Sigmoid colon (tissue), 7 donors: ENCODE data around the gene CSN2. TPM values are rescaled to one million over a fixed set of nuclear protein-coding genes. Genes with fewer than 3 reads are reported as not detected.

Experiments used
- DNase-seq: peaks from one replicate; pipeline ENCODE4 v3.0.0-alpha.2; 2019
- H3K27ac ChIP-seq, 4 donors: fragments of 200-600 bp; sonication (generic); one replicate each; pipeline ENCODE4 v1.5.1; 2016 to 2019; ENCODE audit warnings: mild to moderate bottlenecking in 1 of 4
- H3K27me3 ChIP-seq, 3 donors: fragments of 200-600 bp; sonication (generic); one replicate each; pipeline ENCODE4 v1.5.1; 2019; ENCODE audit warnings: mild to moderate bottlenecking in 1 of 3
- H3K36me3 ChIP-seq, 4 donors: fragments of 200-600 bp; sonication (generic); one replicate each; pipeline ENCODE4 v1.5.1; 2016 to 2019
- H3K4me1 ChIP-seq, 4 donors: fragments of 200-600 bp; sonication (generic); one replicate each; pipeline ENCODE4 v1.5.1; 2017 to 2019
- H3K4me3 ChIP-seq, 4 donors: fragments of 200-600 bp; sonication (generic); one replicate each; pipeline ENCODE4 v1.5.1; 2017 to 2019; ENCODE audit warnings: mild to moderate bottlenecking in 2 of 4, moderate library complexity in 1 of 4
- H3K9me3 ChIP-seq, 4 donors: fragments of 200-600 bp in 3 of 4; sonication (generic) in 3 of 4; one replicate each; pipeline versions ENCODE4 v1.5.1 to v1.6.1; 2013 to 2019
- EP300 ChIP-seq, 4 donors: sonication (generic); formaldehyde crosslinking; IDR thresholded peaks; one replicate each; pipeline ENCODE4 v1.6.1; 2017; ENCODE audit warnings: antibody characterized with exemption in 4 of 4
- POLR2A ChIP-seq, 2 donors: fragments of 450-650 bp; IDR thresholded peaks; one replicate each; pipeline ENCODE4 v1.6.1; 2016; ENCODE audit warnings: antibody characterized with exemption in 2 of 2, mild to moderate bottlenecking in 2 of 2, moderate library complexity in 2 of 2
- POLR2AphosphoS5 ChIP-seq, 4 donors: sonication (generic); formaldehyde crosslinking; IDR thresholded peaks; one replicate each; pipeline ENCODE4 v1.6.1; 2017; ENCODE audit warnings: antibody characterized with exemption in 4 of 4
- WGBS, 2 donors: extraction: QIAGEN DNeasy Blood & Tissue Kit; methylation state at CpG; one replicate each; pipeline ENCODE4 v1.1.7; 2013; 5-methylcytosine and 5-hydroxymethylcytosine counted together
- intact Hi-C: fragments of 100-400 bp; cut with DNase I; formaldehyde crosslinking; loops from one replicate; pipeline ENCODE4 v1.15.1; 2023
- polyA plus RNA-seq, 3 donors: library from polyadenylated mRNA; stranded (reverse); fragments of 200-250 nt; gene quantifications; one replicate each; pipeline ENCODE4 v1.2.3, GENCODE V29; 2013
- total RNA-seq, 4 donors: library from RNA; depleted of rRNA; stranded (reverse); fragments of >200 nt; gene quantifications; one replicate each; pipeline ENCODE4 v1.1.0, GENCODE V29; 2016
- TF ChIP-seq, protein P1 (sequence below), 4 experiments: fragments of 450-650 bp in 3 of 4; fragments of 200-600 bp in 1 of 4; IDR thresholded peaks; one replicate each; pipeline ENCODE4 v1.5.1; 2016 to 2019; ENCODE audit warnings: antibody characterized with exemption in 4 of 4, mild to moderate bottlenecking in 3 of 4, moderate library complexity in 2 of 4
- donor health status: healthy with polysubstance abuse.
- donor health status: Bipolar disorder and iron deficiency.
- donor health status: healthy.

Gene CSN2
- total and polyA plus RNA-seq, 7 donors = 0.25 to 1.1 TPM; not detected in 5

DNA sequence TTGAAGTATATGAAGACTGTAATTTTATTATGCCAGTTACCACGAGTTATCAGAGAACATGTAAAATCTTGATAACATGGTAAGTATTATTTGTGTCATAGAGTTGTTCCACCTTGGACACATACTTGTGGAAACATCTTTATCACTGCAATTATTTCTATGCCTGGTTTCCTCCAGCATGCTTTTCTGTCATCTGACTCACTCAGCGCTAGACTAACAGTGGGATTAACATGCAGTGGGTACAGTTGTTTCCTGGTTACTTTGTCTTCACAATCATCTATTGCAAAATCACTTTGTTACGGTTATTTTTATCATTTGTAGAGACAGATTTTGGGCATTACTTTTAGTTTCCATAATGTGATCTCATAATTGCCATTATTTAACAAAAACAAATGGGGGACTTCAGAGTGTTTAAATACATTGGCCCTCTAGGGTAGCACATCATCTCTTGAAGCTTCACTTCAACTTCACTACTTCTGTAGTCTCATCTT lies 30.0 kb upstream of the CSN2 start, which contains the start of gene STATH:
STATH (plus strand) TSS at position 441 of the 491 bp plus-strand sequence. CDS start 2,472 bp downstream, outside the sequence.
- TF ChIP-seq POLR2AphosphoS5 (IDR thresholded peaks at IDR 0.05) (no peak), POLR2A (IDR thresholded peaks at IDR 0.05) (no peak), EP300 (IDR thresholded peaks at IDR 0.05) (no peak)
- TF ChIP-seq, protein P1, sequence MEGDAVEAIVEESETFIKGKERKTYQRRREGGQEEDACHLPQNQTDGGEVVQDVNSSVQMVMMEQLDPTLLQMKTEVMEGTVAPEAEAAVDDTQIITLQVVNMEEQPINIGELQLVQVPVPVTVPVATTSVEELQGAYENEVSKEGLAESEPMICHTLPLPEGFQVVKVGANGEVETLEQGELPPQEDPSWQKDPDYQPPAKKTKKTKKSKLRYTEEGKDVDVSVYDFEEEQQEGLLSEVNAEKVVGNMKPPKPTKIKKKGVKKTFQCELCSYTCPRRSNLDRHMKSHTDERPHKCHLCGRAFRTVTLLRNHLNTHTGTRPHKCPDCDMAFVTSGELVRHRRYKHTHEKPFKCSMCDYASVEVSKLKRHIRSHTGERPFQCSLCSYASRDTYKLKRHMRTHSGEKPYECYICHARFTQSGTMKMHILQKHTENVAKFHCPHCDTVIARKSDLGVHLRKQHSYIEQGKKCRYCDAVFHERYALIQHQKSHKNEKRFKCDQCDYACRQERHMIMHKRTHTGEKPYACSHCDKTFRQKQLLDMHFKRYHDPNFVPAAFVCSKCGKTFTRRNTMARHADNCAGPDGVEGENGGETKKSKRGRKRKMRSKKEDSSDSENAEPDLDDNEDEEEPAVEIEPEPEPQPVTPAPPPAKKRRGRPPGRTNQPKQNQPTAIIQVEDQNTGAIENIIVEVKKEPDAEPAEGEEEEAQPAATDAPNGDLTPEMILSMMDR (IDR thresholded peaks at IDR 0.05) = no peak
- intact Hi-C loops = no loop called here
- no peaks in the 10 kb centered on the region for H3K9me3 ChIP-seq

DNA sequence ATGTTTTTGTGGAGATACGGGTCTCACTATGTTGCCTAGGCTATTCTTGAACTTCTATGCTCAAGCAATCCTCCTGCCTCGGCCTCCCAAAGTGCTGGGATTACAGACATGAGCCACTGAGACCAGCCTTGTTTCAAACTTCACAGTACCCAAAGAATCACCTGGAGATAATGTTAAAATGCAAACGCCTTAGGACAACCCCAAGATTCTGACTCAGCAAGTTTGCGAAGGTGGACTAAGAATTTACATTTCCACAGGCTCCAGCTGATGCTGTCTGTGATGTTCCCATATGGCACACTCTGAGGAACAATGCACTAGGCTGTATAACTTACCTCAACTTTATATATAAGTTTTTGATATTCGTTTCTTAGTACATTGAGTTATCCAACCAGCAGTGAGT lies 29.3 kb upstream of the CSN2 start:
- no peaks in the 10 kb centered on the region for H3K4me1 ChIP-seq
- no peak for DNase-seq
- no peaks in the 10 kb centered on the region for H3K27me3 ChIP-seq
- H3K4me3 ChIP-seq = no peak overlapping the region
- 83 to 86% methylated on average over 5 of the region's 5 CpGs for WGBS, 2 donors
- no peaks in the 10 kb centered on the region for H3K36me3 ChIP-seq
- intact Hi-C loops = no loop called here
- H3K9me3 ChIP-seq = no peaks in the 10 kb centered on the region
- TF ChIP-seq POLR2A (IDR thresholded peaks at IDR 0.05) (no peak), EP300 (IDR thresholded peaks at IDR 0.05) (no peak), POLR2AphosphoS5 (IDR thresholded peaks at IDR 0.05) (no peak)
- TF ChIP-seq, protein P1 (IDR thresholded peaks at IDR 0.05) = no peak
- no peak overlapping the region for H3K27ac ChIP-seq

More for the DNA sequence above, 30.0 kb upstream of the CSN2 start, which contains the start of gene STATH:
- WGBS, 2 donors = 68 to 82% methylated on average over 3 of the region's 3 CpGs
- H3K27ac ChIP-seq = no peak within 1 kb of the TSS
- H3K4me1 ChIP-seq = no peaks in the 10 kb centered on the region
- H3K4me3 ChIP-seq = no peak within 1 kb of the TSS
- DNase-seq = no peak
- no peaks in the 10 kb centered on the region for H3K36me3 ChIP-seq
- H3K27me3 ChIP-seq = no peaks in the 10 kb centered on the region

DNA sequence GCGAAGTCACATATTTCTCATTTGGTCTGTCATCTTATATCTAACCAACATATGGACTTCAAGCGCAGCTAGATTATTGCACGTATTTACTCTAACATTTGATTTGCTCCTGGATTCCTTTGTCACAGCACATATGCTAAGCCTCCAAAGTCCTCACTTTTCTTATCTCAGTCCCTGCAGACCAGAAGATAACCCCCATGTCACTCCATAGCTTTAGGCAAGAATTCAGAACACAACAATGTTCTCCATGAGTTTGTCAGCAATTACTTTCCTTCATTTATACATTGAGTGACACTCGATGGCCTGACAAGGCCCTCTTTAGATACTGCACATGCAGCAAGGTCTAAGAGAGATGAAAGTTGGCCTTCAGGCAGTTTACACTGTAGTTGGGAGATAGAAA lies 25.5 kb upstream of the CSN2 start:
- intact Hi-C loops = no loop called here
- Histone ChIP-seq H3K27me3 (no peaks in the 10 kb centered on the region), H3K9me3 (no peaks in the 10 kb centered on the region), H3K27ac (no peak overlapping the region), H3K4me3 (no peak overlapping the region), H3K36me3 (no peaks in the 10 kb centered on the region), H3K4me1 (no peaks in the 10 kb centered on the region)
- 90 to 94% methylated on average over 4 of the region's 4 CpGs for WGBS, 2 donors
- DNase-seq = no peak
- TF ChIP-seq, protein P1 (IDR thresholded peaks at IDR 0.05) = no peak
- TF ChIP-seq POLR2AphosphoS5 (IDR thresholded peaks at IDR 0.05) (no peak), POLR2A (IDR thresholded peaks at IDR 0.05) (no peak), EP300 (IDR thresholded peaks at IDR 0.05) (no peak)

DNA sequence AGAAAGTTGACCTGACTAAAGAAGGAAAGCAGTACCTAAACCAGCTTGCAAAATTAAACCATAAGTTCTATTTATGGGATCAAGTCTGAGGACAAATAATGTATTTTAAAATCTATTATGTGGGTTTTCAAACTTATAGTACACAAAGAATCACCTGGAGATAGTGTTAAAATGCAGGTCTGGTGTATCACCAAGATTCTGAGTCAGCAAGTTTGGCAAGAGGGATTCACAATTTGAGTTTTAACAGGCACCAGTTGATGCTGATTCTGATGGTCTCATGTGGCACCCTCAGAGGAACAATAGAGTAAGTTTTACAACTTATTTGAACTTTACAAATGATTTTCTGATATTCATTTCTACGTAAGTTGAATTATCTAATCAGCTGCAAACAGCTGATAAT lies 21.1 kb upstream of the CSN2 start:
- Histone ChIP-seq H3K4me1 (peaks cover 0 to 9% (median 7%) of the 10 kb centered on the region in 4 donors), H3K36me3 (no peaks in the 10 kb centered on the region), H3K27me3 (no peaks in the 10 kb centered on the region), H3K4me3 (no peak overlapping the region), H3K9me3 (no peaks in the 10 kb centered on the region), H3K27ac (no peak overlapping the region)
- TF ChIP-seq POLR2A (IDR thresholded peaks at IDR 0.05) (no peak), POLR2AphosphoS5 (IDR thresholded peaks at IDR 0.05) (no peak), EP300 (IDR thresholded peaks at IDR 0.05) (no peak)
- TF ChIP-seq, protein P1 (IDR thresholded peaks at IDR 0.05) = no peak
- intact Hi-C loops = no loop called here
- WGBS, 2 donors = 89 to 95% methylated on average over 1 of the region's 1 CpG
- no peak for DNase-seq

DNA sequence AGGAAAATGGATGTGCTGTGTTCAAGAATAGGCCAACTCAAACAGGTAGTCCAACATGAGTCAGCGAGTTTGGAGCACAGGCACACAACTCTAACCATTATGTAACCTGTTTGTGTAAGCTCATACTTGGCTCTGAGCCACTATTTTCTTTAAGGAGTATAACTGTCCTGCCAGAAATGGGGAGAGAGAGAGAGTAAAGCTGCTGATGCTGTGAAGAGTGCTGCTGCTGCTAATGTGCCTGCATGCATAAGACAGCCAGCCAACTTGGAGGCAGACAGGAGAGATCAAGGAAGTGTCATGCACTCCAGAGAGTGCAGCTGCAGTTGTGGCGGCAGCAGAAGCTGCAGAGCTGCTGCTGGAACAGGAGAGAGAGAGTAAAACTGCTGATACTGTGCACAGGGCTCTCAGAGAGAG lies 18.5 kb upstream of the CSN2 start:
- H3K4me1 ChIP-seq = peaks cover 0 to 9% (median 7%) of the 10 kb centered on the region in 4 donors
- no peaks in the 10 kb centered on the region for H3K27me3 ChIP-seq
- intact Hi-C loops = no loop called here
- H3K27ac ChIP-seq = no peak overlapping the region
- TF ChIP-seq POLR2AphosphoS5 (IDR thresholded peaks at IDR 0.05) (no peak), POLR2A (IDR thresholded peaks at IDR 0.05) (no peak), EP300 (IDR thresholded peaks at IDR 0.05) (no peak)
- TF ChIP-seq, protein P1 (IDR thresholded peaks at IDR 0.05) = no peak
- DNase-seq = peak; percentile 58
- 38 to 52% methylated on average over 2 of the region's 2 CpGs for WGBS, 2 donors
- H3K4me3 ChIP-seq = no peak overlapping the region
- H3K36me3 ChIP-seq = no peaks in the 10 kb centered on the region
- no peaks in the 10 kb centered on the region for H3K9me3 ChIP-seq
